ENCODE measurements around the gene MCF2L2.

GRCh38 chr3:183388213-183388895 lies 40.1 kb downstream of the MCF2L2 start:
- no peak for TF ChIP-seq ZNF274 (IDR thresholded peaks at IDR 0.05; ENCODE audit: low read depth, low read length)
- TF ChIP-seq YY1 (IDR thresholded peaks at IDR 0.05; ENCODE audit: insufficient read depth, insufficient read length), result no peak

All from NT2/D1 (cell line).